HepG2 (cell line): Measurements from ENCODE around the gene RAB3IP.
"Not testable (repeated sequence)": the region's sequence is repeated elsewhere in the genome, so short reads cannot be mapped to it uniquely, and the experiment has no call there.

Experiments
- AFF4 ChIP-seq: sonication (generic); formaldehyde crosslinking; IDR thresholded peaks from 2 replicates; pipeline ENCODE4 v1.4.0; 2020; ENCODE audit warnings: missing genetic modification reagents
- ATF6 ChIP-seq: sonication (generic); formaldehyde crosslinking; conservative IDR thresholded peaks from 2 replicates; pipeline ENCODE4 v1.4.0; 2020; ENCODE audit warnings: missing genetic modification reagents
- CTCF ChIP-seq: sonication (generic); formaldehyde crosslinking; IDR thresholded peaks from 2 replicates; pipeline ENCODE4 v1.5.0; 2020; ENCODE audit warnings: mild to moderate bottlenecking, missing genetic modification reagents, moderate library complexity
- ELF4 ChIP-seq: sonication (generic); formaldehyde crosslinking; IDR thresholded peaks from 2 replicates; pipeline ENCODE4 v1.5.0; 2020; ENCODE audit warnings: missing genetic modification reagents, mild to moderate bottlenecking, moderate library complexity, borderline replicate concordance
- IRF1 ChIP-seq: sonication (generic); formaldehyde crosslinking; IDR thresholded peaks from 2 replicates; pipeline ENCODE4 v1.4.0; 2020; ENCODE audit warnings: low read depth, mild to moderate bottlenecking, missing genetic modification reagents
- KMT2A ChIP-seq: sonication (generic); formaldehyde crosslinking; IDR thresholded peaks from 2 replicates; pipeline ENCODE4 v1.4.0; 2020; ENCODE audit warnings: missing genetic modification reagents
- MXI1 ChIP-seq: IDR thresholded peaks from 3 replicates; pipeline ENCODE4 v1.6.1; 2012; ENCODE audit warnings: low read depth, low read length, inconsistent platforms, borderline replicate concordance
- STAT5B ChIP-seq: sonication (generic); formaldehyde crosslinking; IDR thresholded peaks from 2 replicates; pipeline ENCODE4 v1.4.0; 2020; ENCODE audit warnings: missing genetic modification reagents
- THAP7 ChIP-seq: sonication (generic); formaldehyde crosslinking; IDR thresholded peaks from 2 replicates; pipeline ENCODE4 v1.8.1; 2023; ENCODE audit warnings: mild to moderate bottlenecking, missing genetic modification reagents
- USF2 ChIP-seq, 2 experiments: sonication (generic) in 1 of 2; formaldehyde crosslinking in 1 of 2; IDR thresholded peaks; 2 replicates each; pipeline versions ENCODE4 v1.5.1 to v1.6.1; 2011 to 2020; ENCODE audit warnings: borderline replicate concordance in 1 of 2, low read depth in 1 of 2, low read length in 1 of 2, mild to moderate bottlenecking in 1 of 2, missing genetic modification reagents in 1 of 2, moderate library complexity in 1 of 2
- YEATS4 ChIP-seq: sonication (generic); formaldehyde crosslinking; IDR thresholded peaks from 2 replicates; pipeline ENCODE4 v1.4.0; 2020; ENCODE audit warnings: missing genetic modification reagents, borderline replicate concordance
- ZBTB33 ChIP-seq: sonication (generic); formaldehyde crosslinking; IDR thresholded peaks from 2 replicates; pipeline ENCODE4 v1.4.0; 2020; ENCODE audit warnings: missing genetic modification reagents
- ZFP90 ChIP-seq: sonication (generic); formaldehyde crosslinking; IDR thresholded peaks from 2 replicates; pipeline ENCODE4 v1.8.0; 2022; ENCODE audit warnings: missing genetic modification reagents, mild to moderate bottlenecking, inconsistent platforms, borderline replicate concordance

GRCh38 chr12:69759581-69759980 lies 20.9 kb downstream of the RAB3IP start:
- TF ChIP-seq ATF6; YEATS4 (CRISPR knock-in tag); IRF1; CTCF (CRISPR knock-in tag); ZBTB33 (CRISPR knock-in tag); STAT5B (CRISPR knock-in tag); KMT2A; ELF4 (CRISPR knock-in tag); AFF4 (CRISPR knock-in tag); THAP7 (CRISPR knock-in tag); ZFP90; USF2 (IDR thresholded peaks at IDR 0.05; ENCODE audit: low read depth, low read length); USF2 (CRISPR knock-in tag; IDR thresholded peaks at IDR 0.05; ENCODE audit: borderline replicate concordance); MXI1: not testable (repeated sequence)
